Natural killer cell (primary cell): ENCODE data around the gene SCAF4. TPM values are rescaled to one million over a fixed set of nuclear protein-coding genes. Genes with fewer than 3 reads are reported as not detected.
"Not testable (repeated sequence)": the region's sequence is repeated elsewhere in the genome, so short reads cannot be mapped to it uniquely, and the experiment has no call there.

Source experiments
- ATAC-seq, 3 donors: fragments of 150-1000 bp in 2 of 3; fragments of 200-7000 bp in 1 of 3; cut with Tn5 transposase; 1 replicate in 1 of 3; 2 replicates in 2 of 3; pipeline ENCODE4 v1.10.0; 2021; ENCODE audit warnings: mild to moderate bottlenecking in 2 of 3, moderate library complexity in 2 of 3
- DNase-seq, 2 donors: peaks; one replicate each; pipeline versions ENCODE4 v3.0.0 to v3.0.0-alpha.2; 2013 to 2021; ENCODE audit warnings: mixed read lengths in 1 of 2
- H3K27ac ChIP-seq: one replicate; pipeline ENCODE4 v1.5.1; 2013; ENCODE audit warnings: mild to moderate bottlenecking, low read length
- H3K27me3 ChIP-seq: one replicate; pipeline ENCODE4 v1.6.1; 2013; ENCODE audit warnings: low read length; ENCODE audit not compliant: control insufficient read depth, insufficient read depth
- H3K36me3 ChIP-seq: one replicate; pipeline ENCODE4 v1.6.1; 2013; ENCODE audit warnings: low read length; ENCODE audit not compliant: control insufficient read depth, insufficient read depth
- H3K4me1 ChIP-seq: one replicate; pipeline ENCODE4 v1.6.1; 2013; ENCODE audit warnings: low read length; ENCODE audit not compliant: control insufficient read depth, insufficient read depth
- H3K4me3 ChIP-seq: one replicate; pipeline ENCODE4 v1.5.1; 2013; ENCODE audit warnings: low read length
- H3K9me3 ChIP-seq: one replicate; pipeline ENCODE4 v1.6.1; 2013; ENCODE audit warnings: low read length; ENCODE audit not compliant: control insufficient read depth, insufficient read depth
- H3K27ac Mint-ChIP-seq, 2 donors: one replicate each; pipeline ENCODE4 v1.8.0; 2022; ENCODE audit warnings: mild to moderate bottlenecking in 2 of 2, mixed read lengths in 2 of 2, moderate library complexity in 1 of 2
- H3K27me3 Mint-ChIP-seq, 2 donors: one replicate each; pipeline ENCODE4 v1.8.0; 2022; ENCODE audit warnings: low read depth in 2 of 2, mixed read lengths in 2 of 2
- H3K36me3 Mint-ChIP-seq: one replicate; pipeline ENCODE4 v1.8.0; 2022; ENCODE audit warnings: mixed read lengths
- H3K4me1 Mint-ChIP-seq, 2 donors: one replicate each; pipeline ENCODE4 v1.8.0; 2022; ENCODE audit warnings: mixed read lengths in 2 of 2
- H3K4me3 Mint-ChIP-seq: one replicate; pipeline ENCODE4 v1.8.0; 2022; ENCODE audit warnings: mild to moderate bottlenecking, moderate library complexity, mixed read lengths
- H3K9me3 Mint-ChIP-seq, 2 donors: one replicate each; pipeline ENCODE4 v1.8.0; 2022; ENCODE audit warnings: mixed read lengths in 2 of 2
- CTCF ChIP-seq: fragments of 200-600 bp; IDR thresholded peaks from one replicate; pipeline ENCODE4 v1.8.0; 2022; ENCODE audit warnings: antibody characterized with exemption
- WGBS: methylation state at CpG from one replicate; pipeline ENCODE4 v1.1.7; 2013; ENCODE audit warnings: missing lambda C conversion rate; ENCODE audit not compliant: insufficient coverage; 5-methylcytosine and 5-hydroxymethylcytosine counted together
- intact Hi-C: fragments of 100-400 bp; cut with micrococcal nuclease; formaldehyde crosslinking; loops from one replicate; pipeline ENCODE4 v1.14.2; 2022
- total RNA-seq, 4 donors: library from RNA; stranded (reverse); fragments of 120-200 nt in 1 of 4; gene quantifications; one replicate each; pipeline versions ENCODE4 v1.2.3 to v1.2.4, GENCODE V29; 2013 to 2022

The SCAF4 gene
- total RNA-seq, 3 donors from 2014 or later (not counting 1 experiment from before 2014, with no cell fraction given), result 93.2 to 109 (median 101) TPM

- ATAC-seq (no peak), DNase-seq (no peak)
- H3K4me1 ChIP-seq, result no peaks in the 10 kb centered on the region
- no peak overlapping the region for H3K27ac ChIP-seq
- peaks cover 3 to 6% of the 10 kb centered on the region in 2 donors for H3K27me3 Mint-ChIP-seq
- intact Hi-C loops, result no loop called here
- no peaks in the 10 kb centered on the region for H3K9me3 ChIP-seq
- no peaks in the 10 kb centered on the region for H3K4me1 Mint-ChIP-seq
- H3K9me3 Mint-ChIP-seq, result no peaks in the 10 kb centered on the region
- no peak overlapping the region for H3K4me3 ChIP-seq
- H3K27ac Mint-ChIP-seq, result no peak overlapping the region
- no peak for TF ChIP-seq CTCF
- H3K27me3 ChIP-seq, result no peaks in the 10 kb centered on the region
- H3K36me3 ChIP-seq, result no peaks in the 10 kb centered on the region
- no peaks in the 10 kb centered on the region for H3K36me3 Mint-ChIP-seq
- no peak overlapping the region for H3K4me3 Mint-ChIP-seq
Observed at GRCh38 chr21:31750843-31751242, 18.9 kb upstream of the SCAF4 start.

- peaks cover 1 to 4% of the 10 kb centered on the region in 2 donors for H3K27me3 Mint-ChIP-seq
- no peak overlapping the region for H3K27ac Mint-ChIP-seq
- no peak overlapping the region for H3K4me3 Mint-ChIP-seq
- no peaks in the 10 kb centered on the region for H3K9me3 Mint-ChIP-seq
- intact Hi-C loops, result no loop called here
- no peaks in the 10 kb centered on the region for H3K4me1 Mint-ChIP-seq
- H3K36me3 ChIP-seq, result no peaks in the 10 kb centered on the region
- no peaks in the 10 kb centered on the region for H3K27me3 ChIP-seq
- ATAC-seq (no peak), DNase-seq (no peak)
- no peaks in the 10 kb centered on the region for H3K36me3 Mint-ChIP-seq
- WGBS, result 51% methylated on average over 5 of the region's 5 CpGs
- no peak overlapping the region for H3K4me3 ChIP-seq
- no peaks in the 10 kb centered on the region for H3K4me1 ChIP-seq
- no peaks in the 10 kb centered on the region for H3K9me3 ChIP-seq
- H3K27ac ChIP-seq, result no peak overlapping the region
- no peak for TF ChIP-seq CTCF
Observed at GRCh38 chr21:31744182-31744800, 12.4 kb upstream of the SCAF4 start.

GRCh38 chr21:31743712-31744111, 11.8 kb upstream of the SCAF4 start:
- intact Hi-C loops, result no loop called here
- no peak for DNase-seq
- H3K27ac Mint-ChIP-seq, result no peak overlapping the region
- no peaks in the 10 kb centered on the region for H3K4me1 Mint-ChIP-seq
- no peaks in the 10 kb centered on the region for H3K36me3 Mint-ChIP-seq
- no peak overlapping the region for H3K4me3 ChIP-seq
- TF ChIP-seq CTCF, result no peak
- no CpG with 5 or more reads among the region's 1 CpG for WGBS
- ATAC-seq, result no peak
- H3K9me3 Mint-ChIP-seq, result no peaks in the 10 kb centered on the region
- H3K4me3 Mint-ChIP-seq, result no peak overlapping the region
- no peaks in the 10 kb centered on the region for H3K27me3 ChIP-seq
- no peaks in the 10 kb centered on the region for H3K4me1 ChIP-seq
- H3K27ac ChIP-seq, result no peak overlapping the region
- no peaks in the 10 kb centered on the region for H3K36me3 ChIP-seq
- H3K27me3 Mint-ChIP-seq, result no peaks in the 10 kb centered on the region
- no peaks in the 10 kb centered on the region for H3K9me3 ChIP-seq

GRCh38 chr21:31741116-31741515, 9.2 kb upstream of the SCAF4 start:
- H3K36me3 ChIP-seq, result no peaks in the 10 kb centered on the region
- H3K9me3 ChIP-seq, result no peaks in the 10 kb centered on the region
- no peaks in the 10 kb centered on the region for H3K4me1 Mint-ChIP-seq
- H3K4me3 Mint-ChIP-seq, result no peak overlapping the region
- no peak overlapping the region for H3K4me3 ChIP-seq
- H3K36me3 Mint-ChIP-seq, result no peaks in the 10 kb centered on the region
- no peak for ATAC-seq
- intact Hi-C loops, result no loop called here
- H3K27me3 ChIP-seq, result no peaks in the 10 kb centered on the region
- no peaks in the 10 kb centered on the region for H3K9me3 Mint-ChIP-seq
- TF ChIP-seq CTCF, result no peak
- WGBS, result 83% methylated on average over 1 of the region's 5 CpGs
- no peaks in the 10 kb centered on the region for H3K27me3 Mint-ChIP-seq
- H3K4me1 ChIP-seq, result no peaks in the 10 kb centered on the region
- DNase-seq, result no peak
- H3K27ac Mint-ChIP-seq, result no peak overlapping the region
- no peak overlapping the region for H3K27ac ChIP-seq

- intact Hi-C loops, H3K36me3 Mint-ChIP-seq, H3K9me3 Mint-ChIP-seq, H3K27ac ChIP-seq, ATAC-seq, H3K36me3 ChIP-seq, H3K27me3 ChIP-seq, DNase-seq, H3K9me3 ChIP-seq, H3K4me1 Mint-ChIP-seq, H3K27ac Mint-ChIP-seq, H3K27me3 Mint-ChIP-seq, H3K4me3 ChIP-seq, H3K4me3 Mint-ChIP-seq: not testable (repeated sequence)
- 91% methylated on average over 8 of the region's 8 CpGs for WGBS
- peaks cover 11% of the 10 kb centered on the region for H3K4me1 ChIP-seq
Observed at GRCh38 chr21:31737586-31738397, 5.9 kb upstream of the SCAF4 start.
